Muscle layer of colon (tissue), 2 donors: Measurements from ENCODE around the gene KIAA0930.

Experiments
- H3K27ac ChIP-seq: one replicate; pipeline ENCODE4 v1.7.0; 2013; ENCODE audit warnings: low read depth, mild to moderate bottlenecking, low read length, moderate library complexity
- H3K27me3 ChIP-seq, 2 donors: one replicate each; pipeline ENCODE4 v1.7.0; 2013; ENCODE audit warnings: low read length in 2 of 2, mild to moderate bottlenecking in 2 of 2; ENCODE audit not compliant: insufficient read depth in 2 of 2, control insufficient read depth in 1 of 2
- H3K36me3 ChIP-seq: one replicate; pipeline ENCODE4 v1.7.0; 2013; ENCODE audit warnings: mild to moderate bottlenecking, low read length; ENCODE audit not compliant: insufficient read depth
- H3K4me1 ChIP-seq: one replicate; pipeline ENCODE4 v1.7.0; 2013; ENCODE audit warnings: mild to moderate bottlenecking, low read length; ENCODE audit not compliant: insufficient read depth
- H3K4me3 ChIP-seq, 2 donors: one replicate each; pipeline ENCODE4 v1.7.0; 2013; ENCODE audit warnings: low read length in 2 of 2, low read depth in 1 of 2, mild to moderate bottlenecking in 1 of 2, moderate library complexity in 1 of 2
- H3K9ac ChIP-seq: one replicate; pipeline ENCODE4 v1.7.0; 2013; ENCODE audit warnings: low read length
- H3K9me3 ChIP-seq: one replicate; pipeline ENCODE4 v1.7.0; 2013; ENCODE audit warnings: mild to moderate bottlenecking, low read length
- donor health status: abdominal sarcoma.
- donor health status: Adenocarcinoma of cecum.

KIAA0930 gene

DNA sequence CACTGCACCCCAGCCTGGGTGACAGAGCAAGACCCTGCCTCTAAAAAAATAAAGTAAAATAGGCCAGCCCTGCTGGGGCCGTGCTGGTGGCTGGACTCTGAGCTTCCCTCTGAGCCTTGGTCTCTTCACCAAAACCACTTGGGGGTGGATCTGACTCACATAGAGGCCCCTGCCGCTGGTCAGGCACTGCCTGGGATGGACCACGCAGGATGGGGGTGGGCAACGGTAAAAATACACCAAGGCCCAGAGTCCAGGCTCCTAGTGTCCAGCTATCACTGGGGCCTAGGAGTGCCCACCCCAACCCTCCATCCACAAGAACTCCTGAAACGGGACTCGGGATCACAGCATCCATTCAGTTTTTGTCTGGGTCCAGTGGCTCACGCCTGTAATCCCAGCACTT, 31.8 kb upstream of the KIAA0930 start:
- Histone ChIP-seq H3K27ac (peak overlapping the region; percentile 7), H3K4me1 (peaks cover 13% of the 10 kb centered on the region)

DNA sequence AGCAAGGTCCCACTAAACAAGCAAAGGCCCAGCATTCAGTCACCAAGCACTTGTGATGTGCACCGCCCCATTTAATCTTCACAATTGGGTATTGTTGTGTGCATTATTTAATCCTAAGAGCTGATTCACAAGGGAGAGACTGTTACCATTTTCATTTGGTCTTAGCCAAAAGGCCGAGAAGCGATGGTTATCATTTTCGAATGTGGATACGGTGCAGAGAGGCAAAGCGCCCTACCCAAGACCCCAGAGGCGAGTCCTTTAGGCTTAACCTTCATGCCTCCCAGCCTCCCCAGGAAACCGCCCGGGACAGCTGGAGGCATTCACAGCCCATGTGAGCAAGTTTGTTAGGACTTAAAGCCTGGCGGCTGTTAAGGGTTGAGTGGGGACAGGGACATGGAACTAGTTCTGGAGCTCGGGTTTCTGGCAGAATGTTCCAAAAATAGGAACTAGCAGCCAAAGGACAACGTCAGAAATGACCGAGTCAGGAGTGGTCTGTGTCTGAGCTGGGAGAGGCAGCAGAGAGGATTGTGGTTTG, 31.0 kb upstream of the KIAA0930 start:
- no peaks in the 10 kb centered on the region for H3K27me3 ChIP-seq
- peak overlapping the region; percentile 7 for H3K27ac ChIP-seq
- no peaks in the 10 kb centered on the region for H3K9me3 ChIP-seq
- no peak overlapping the region for H3K9ac ChIP-seq
- peaks cover 13% of the 10 kb centered on the region for H3K4me1 ChIP-seq
- no peak overlapping the region for H3K4me3 ChIP-seq
- H3K36me3 ChIP-seq, result no peaks in the 10 kb centered on the region

More for the DNA sequence above, 31.8 kb upstream of the KIAA0930 start:
- Histone ChIP-seq H3K9ac (no peak overlapping the region), H3K4me3 (no peak overlapping the region), H3K36me3 (no peaks in the 10 kb centered on the region), H3K9me3 (no peaks in the 10 kb centered on the region), H3K27me3 (no peaks in the 10 kb centered on the region)

DNA sequence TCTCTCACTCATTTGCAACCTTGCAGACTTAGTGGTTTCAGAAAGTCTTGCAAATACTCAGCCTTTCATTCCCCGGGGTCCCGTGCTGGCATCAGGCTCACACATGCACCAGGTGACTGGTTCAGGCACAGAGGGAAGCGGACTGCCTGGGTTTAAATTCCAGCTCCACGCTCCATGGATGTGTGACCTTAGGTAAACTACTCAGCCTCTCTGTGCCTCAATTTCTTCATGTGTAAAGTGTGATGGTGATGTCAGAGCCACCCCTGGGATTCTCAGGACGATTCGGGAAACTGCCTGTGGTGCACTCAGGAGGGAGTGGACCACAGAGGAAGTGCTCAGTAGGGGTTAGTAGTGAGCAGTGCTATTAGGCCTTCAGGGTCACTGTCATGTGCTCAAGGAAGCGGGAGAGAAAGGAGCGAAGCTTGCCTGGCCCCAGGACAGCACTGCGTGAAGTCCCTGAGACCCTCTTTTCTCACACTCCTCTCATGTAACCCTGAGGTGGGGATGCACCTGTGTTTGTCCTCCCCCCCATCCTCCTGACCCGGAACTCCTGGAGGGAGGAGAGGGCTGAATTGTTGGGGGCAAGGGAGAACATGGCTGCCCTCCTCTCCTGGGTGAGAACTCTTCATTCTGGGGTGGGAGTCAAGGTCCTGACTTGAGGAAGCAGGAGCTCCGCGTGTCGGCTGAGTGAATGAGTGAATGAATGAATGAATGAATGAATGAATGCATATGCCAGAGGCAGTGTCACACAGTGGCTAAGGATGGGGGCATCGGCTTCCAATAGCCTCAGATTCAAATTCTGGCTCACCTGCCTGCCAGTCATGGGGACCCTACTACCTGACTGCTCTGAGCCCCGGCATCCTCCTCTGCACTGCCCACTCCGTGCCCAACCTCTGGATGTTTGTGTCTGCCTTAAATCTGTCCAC, 29.7 kb upstream of the KIAA0930 start:
- H3K4me1 ChIP-seq, result peaks cover 13% of the 10 kb centered on the region
- H3K27ac ChIP-seq, result peak overlapping the region; percentile 9
- no peak overlapping the region for H3K9ac ChIP-seq
- H3K36me3 ChIP-seq, result no peaks in the 10 kb centered on the region
- no peaks in the 10 kb centered on the region for H3K9me3 ChIP-seq
- H3K4me3 ChIP-seq, result no peak overlapping the region
- H3K27me3 ChIP-seq, result no peaks in the 10 kb centered on the region

DNA sequence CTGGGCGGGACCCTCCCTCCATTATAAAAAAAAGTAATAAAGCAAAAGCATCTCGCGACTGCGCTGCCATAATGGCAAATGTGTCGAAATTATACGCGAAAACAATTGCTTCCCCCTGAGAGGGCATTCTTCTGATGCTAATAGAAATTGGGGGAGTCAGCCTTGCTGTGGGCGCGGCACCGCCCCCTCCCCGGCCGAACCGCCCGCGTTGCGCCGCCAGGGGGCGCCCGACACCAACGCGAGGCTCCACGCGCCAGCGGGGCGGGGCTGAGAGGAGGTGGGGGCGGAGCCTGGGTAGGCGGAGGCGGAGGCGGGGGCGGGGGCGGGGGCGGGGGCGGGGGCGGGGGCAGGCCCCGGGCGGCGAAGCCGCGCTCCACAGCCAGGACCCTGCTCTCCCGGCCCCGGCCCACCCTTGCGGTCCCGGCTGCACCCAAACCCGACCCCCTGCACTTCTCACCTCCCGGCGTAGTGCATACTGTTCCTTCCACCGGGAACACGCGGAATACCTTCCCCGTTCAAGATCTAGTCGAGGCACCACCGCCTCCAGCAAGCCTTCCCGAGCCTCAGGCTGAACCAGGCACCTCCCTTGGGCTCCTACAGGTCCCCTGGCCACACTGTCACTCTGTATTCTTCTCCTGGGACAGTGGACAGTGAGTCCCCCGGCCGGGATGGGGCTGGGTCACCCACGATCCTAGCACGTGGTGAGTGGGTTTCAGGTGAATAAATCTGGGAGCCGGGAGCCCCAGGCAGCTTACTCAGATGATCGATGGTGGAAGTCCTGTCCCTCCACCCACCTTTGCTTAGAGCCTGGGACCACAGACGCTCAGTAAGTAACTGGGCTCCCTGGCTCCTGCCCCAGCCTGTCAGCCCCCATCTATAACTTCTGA, 28.5 kb upstream of the KIAA0930 start:
- Histone ChIP-seq H3K36me3 (no peaks in the 10 kb centered on the region), H3K9me3 (no peaks in the 10 kb centered on the region), H3K4me3 (peak overlapping the region; percentile 34 to 82), H3K4me1 (peaks cover 13% of the 10 kb centered on the region), H3K27me3 (no peaks in the 10 kb centered on the region), H3K9ac (no peak overlapping the region), H3K27ac (peak overlapping the region; percentile 21)

DNA sequence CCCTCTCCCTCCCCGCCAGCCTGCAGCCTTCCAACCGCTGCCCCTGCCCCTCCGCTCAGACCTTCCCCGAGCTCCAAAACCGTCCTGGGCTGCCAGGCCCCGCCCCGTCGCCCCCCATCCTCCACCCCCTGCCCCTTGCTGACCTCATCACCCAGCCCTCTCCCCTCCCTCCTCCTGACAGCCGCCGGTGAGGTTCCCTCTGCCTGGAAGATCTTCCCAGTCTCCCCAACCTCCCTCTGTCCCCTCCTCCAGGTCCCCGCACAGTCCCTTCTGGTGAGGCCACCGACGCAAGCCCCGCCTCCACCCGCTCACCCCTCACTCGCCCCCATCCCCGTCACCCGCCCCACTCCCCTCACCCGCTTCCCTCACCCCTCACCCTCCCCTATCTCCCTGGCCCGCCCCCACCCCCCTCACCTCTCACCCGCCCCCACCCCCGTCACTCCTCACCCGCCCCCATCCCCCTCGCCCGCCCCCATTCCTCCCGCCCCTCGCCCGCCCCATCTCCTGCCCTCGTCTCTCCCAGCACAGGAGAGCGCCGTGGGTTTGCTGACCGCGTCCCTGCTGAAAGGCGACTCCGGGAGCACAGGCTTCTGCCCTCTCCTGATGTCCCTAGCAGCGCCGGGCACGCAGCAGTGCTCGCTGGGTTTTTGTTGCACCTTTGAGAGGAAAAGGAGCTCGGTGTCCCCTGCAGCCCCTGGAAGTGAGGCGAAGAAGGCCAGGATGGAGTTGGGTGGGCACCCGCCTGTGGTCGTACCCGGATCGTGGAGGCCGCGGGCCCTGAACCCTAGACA, 27.7 kb upstream of the KIAA0930 start:
- Histone ChIP-seq H3K27ac (peak overlapping the region; percentile 21), H3K4me1 (peaks cover 16% of the 10 kb centered on the region), H3K9me3 (no peaks in the 10 kb centered on the region), H3K36me3 (no peaks in the 10 kb centered on the region), H3K27me3 (no peaks in the 10 kb centered on the region), H3K9ac (no peak overlapping the region), H3K4me3 (peak overlapping the region; percentile 34 to 82)

DNA sequence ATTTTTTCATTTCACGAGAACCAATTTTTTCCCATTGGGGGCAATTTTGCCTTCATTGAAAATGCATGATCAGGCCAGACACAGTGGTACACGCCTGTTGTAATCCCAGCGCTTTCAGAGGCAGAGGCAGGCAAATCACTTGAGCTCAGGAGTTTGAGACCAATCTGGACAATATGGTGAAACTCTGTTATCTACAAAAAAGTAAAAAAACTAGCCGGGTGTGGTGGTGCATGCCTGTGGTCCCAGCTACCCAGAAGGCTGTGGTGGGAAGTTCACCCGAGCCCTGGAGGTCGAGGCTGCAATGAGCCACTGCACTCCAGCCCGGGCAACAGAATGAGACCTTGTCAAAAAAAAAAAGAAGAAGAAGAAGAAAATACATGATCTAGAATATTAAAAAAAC, 24.8 kb upstream of the KIAA0930 start:
- Histone ChIP-seq H3K36me3 (no peaks in the 10 kb centered on the region), H3K9me3 (no peaks in the 10 kb centered on the region), H3K4me3 (no peak overlapping the region), H3K27me3 (no peaks in the 10 kb centered on the region), H3K27ac (no peak overlapping the region), H3K9ac (no peak overlapping the region), H3K4me1 (peaks cover 12% of the 10 kb centered on the region)

DNA sequence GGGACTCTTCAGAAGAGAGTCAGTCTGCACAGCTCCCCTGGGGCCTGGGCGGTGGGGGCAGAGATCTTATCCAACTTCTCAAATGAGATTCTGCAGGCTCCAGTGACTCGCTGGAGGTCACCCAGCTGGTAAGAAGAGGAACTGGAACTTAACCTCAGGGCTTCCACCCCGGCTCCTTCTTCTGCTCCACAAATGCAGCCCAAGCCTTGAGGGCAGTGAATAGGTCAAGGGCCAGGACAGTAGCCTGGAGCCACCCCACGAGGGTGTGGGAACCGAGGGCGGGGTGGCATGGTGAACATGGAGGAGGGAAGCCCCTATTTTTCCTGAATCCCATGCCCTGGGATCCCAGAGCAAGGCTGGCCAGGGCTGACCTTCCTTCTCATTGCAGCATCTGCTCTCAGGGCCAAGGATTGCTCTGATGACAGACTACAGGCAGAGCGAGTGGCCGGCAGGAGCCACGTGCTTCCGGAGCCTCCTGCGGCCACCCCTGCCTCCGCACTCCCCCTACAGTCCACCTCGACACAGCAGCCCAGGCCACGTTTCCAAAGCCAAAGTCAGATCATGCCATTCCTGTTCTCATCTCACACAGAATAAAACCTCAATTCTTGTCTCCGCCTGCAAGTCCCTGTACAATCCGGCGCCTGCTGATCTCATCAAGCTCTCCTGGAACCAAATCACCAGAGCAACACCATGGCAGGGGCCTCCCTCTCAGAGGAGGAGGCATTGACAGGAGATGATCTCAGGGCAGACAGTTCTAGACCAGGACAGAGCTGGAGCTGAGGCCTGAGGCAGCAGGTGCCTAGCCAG, 23.0 kb upstream of the KIAA0930 start:
- Histone ChIP-seq H3K9ac (no peak overlapping the region), H3K27ac (no peak overlapping the region), H3K4me3 (no peak overlapping the region), H3K9me3 (no peaks in the 10 kb centered on the region), H3K27me3 (no peaks in the 10 kb centered on the region), H3K4me1 (peaks cover 6% of the 10 kb centered on the region), H3K36me3 (no peaks in the 10 kb centered on the region)

DNA sequence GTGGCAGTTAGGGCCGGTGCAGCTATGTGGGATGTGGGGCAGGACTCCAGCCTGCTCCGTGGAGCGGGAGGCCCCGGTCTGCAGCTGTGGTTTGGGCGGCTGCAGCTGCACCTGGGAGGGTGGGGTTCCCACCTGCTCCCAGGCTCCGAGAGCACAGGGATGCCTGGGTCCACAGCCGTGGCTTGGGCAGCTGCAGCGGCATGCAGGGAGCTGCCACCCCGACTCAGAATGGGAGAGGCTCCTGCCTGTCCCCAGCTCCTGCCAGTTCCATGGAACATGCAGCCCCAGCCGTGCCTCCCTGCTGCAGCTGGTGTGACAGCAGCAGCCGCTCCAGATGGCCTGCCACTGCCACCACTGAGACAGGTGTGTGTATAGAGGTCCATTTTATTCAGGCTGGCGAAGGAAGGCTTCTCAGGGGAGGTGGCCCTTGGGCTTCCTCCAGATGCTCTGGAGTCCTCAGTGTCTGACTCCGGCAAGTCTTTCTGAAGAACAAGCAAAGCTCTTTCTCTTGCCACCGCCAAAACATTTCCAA, 22.3 kb upstream of the KIAA0930 start:
- no peaks in the 10 kb centered on the region for H3K36me3 ChIP-seq
- peaks cover 6% of the 10 kb centered on the region for H3K4me1 ChIP-seq
- no peak overlapping the region for H3K27ac ChIP-seq
- H3K9ac ChIP-seq, result no peak overlapping the region
- no peak overlapping the region for H3K4me3 ChIP-seq
- no peaks in the 10 kb centered on the region for H3K27me3 ChIP-seq
- H3K9me3 ChIP-seq, result no peaks in the 10 kb centered on the region

DNA sequence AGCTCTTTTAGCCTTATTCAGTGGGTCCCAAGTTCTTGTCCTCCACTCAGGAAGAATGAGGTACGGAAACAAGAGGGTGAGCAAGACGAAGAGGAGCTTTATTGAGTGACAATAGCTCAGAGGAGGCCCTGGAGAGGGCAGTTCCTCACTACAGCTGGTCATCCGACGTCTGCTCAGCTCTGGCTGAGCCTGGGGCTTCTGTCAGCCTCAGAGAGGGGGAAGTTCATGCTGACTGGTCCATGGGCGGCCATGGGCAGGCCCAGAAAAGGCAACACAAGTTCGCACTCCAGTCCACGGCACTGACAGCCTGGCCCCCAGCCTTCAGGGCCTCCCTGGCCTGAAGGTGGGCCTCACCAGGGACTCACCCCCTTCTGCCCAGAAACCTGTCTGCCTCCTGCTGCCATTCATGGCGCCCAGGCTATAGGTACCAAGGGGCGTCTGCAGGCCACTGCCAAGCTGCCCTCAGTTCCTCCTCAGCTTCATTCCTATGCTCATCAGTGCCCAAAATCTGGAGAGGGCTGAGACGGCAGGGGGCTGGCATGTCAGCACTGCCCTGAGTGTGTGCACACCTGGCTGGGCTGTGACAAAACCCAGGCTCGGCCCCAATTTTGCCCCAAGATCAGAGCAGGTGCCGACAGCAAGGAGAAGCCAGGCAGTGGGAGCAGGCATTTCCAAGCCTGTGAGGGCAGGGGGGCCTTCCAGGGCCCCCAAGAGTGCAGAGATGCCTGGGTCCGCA, 21.7 kb upstream of the KIAA0930 start:
- Histone ChIP-seq H3K4me3 (no peak overlapping the region), H3K9ac (no peak overlapping the region), H3K27ac (no peak overlapping the region)

More for the DNA sequence above, 21.7 kb upstream of the KIAA0930 start:
- peaks cover 6% of the 10 kb centered on the region for H3K4me1 ChIP-seq
- H3K27me3 ChIP-seq, result no peaks in the 10 kb centered on the region
- H3K9me3 ChIP-seq, result no peaks in the 10 kb centered on the region
- H3K36me3 ChIP-seq, result no peaks in the 10 kb centered on the region
